Caco-2 (cell line): ENCODE results near the gene HDAC4. TPM values are rescaled to one million over a fixed set of nuclear protein-coding genes. Genes with fewer than 3 reads are reported as not detected.
A peak's percentile ranks its signal among the peaks of the same experiment; 100 is the strongest.

Source experiments
- BruUV-seq: library from RNA; stranded (reverse); fragments of 400-500 nt; replicated peaks from 2 replicates; lab custom pipeline; 2021; lab: Mats Ljungman, UMichigan
- CTCF ChIA-PET: fragments of 300-600 bp; sonication (Branson Sonifier 250); formaldehyde crosslinking; loops from one replicate; lab custom pipeline; 2022; ENCODE audit warnings: antibody characterized with exemption; lab: Charles Lee
- POLR2A ChIA-PET: fragments of 300-600 bp; sonication (Branson Sonifier 250); formaldehyde crosslinking; loops from one replicate; lab custom pipeline; 2022; ENCODE audit warnings: antibody characterized with exemption; lab: Charles Lee
- DNase-seq, 2 experiments: peaks; one replicate each; pipeline versions ENCODE4 v3.0.0 to v3.0.0-alpha.2; 2020 to 2022
- H3K27me3 ChIP-seq: replicated peaks from 2 replicates; pipeline ENCODE4 v1.6.0; 2011; ENCODE audit warnings: low read length; ENCODE audit not compliant: control insufficient read depth, insufficient read depth
- H3K36me3 ChIP-seq: 2 replicates; pipeline ENCODE4 v1.5.1; 2011; ENCODE audit warnings: low read length; ENCODE audit not compliant: control insufficient read depth, insufficient read depth
- H3K4me1 ChIP-seq: fragments of 250-450 bp; sonication (Bioruptor Pico); 2 replicates; pipeline ENCODE4 v1.5.1; 2020; ENCODE audit warnings: mild to moderate bottlenecking
- H3K4me3 ChIP-seq: 2 replicates; pipeline ENCODE4 v1.5.1; 2011; ENCODE audit warnings: low read depth, mild to moderate bottlenecking, control low read depth, low read length
- H3K9me3 ChIP-seq: fragments of 250-450 bp; sonication (Bioruptor Pico); 2 replicates; pipeline ENCODE4 v1.5.1; 2020; ENCODE audit warnings: mild to moderate bottlenecking, moderate library complexity
- H3K27ac Mint-ChIP-seq: one replicate; pipeline ENCODE4 v1.8.0; 2022; ENCODE audit warnings: mixed read lengths; ENCODE audit not compliant: unreplicated experiment
- H3K27me3 Mint-ChIP-seq: one replicate; pipeline ENCODE4 v1.8.0; 2022; ENCODE audit warnings: mixed read lengths; ENCODE audit not compliant: insufficient read depth, unreplicated experiment
- H3K36me3 Mint-ChIP-seq: one replicate; pipeline ENCODE4 v1.8.0; 2022; ENCODE audit warnings: mild to moderate bottlenecking, mixed read lengths; ENCODE audit not compliant: insufficient read depth, unreplicated experiment
- H3K4me1 Mint-ChIP-seq: one replicate; pipeline ENCODE4 v1.8.0; 2022; ENCODE audit warnings: low read depth, mixed read lengths; ENCODE audit not compliant: unreplicated experiment
- H3K4me3 Mint-ChIP-seq: one replicate; pipeline ENCODE4 v1.8.0; 2022; ENCODE audit warnings: mild to moderate bottlenecking, moderate library complexity, mixed read lengths; ENCODE audit not compliant: unreplicated experiment
- H3K9me3 Mint-ChIP-seq: one replicate; pipeline ENCODE4 v1.8.0; 2022; ENCODE audit warnings: mixed read lengths; ENCODE audit not compliant: unreplicated experiment
- CTCF ChIP-seq, 2 experiments: fragments of 200-600 bp in 1 of 2; IDR thresholded peaks; 1 replicate in 1 of 2; 2 replicates in 1 of 2; pipeline versions ENCODE4 v1.5.1 to v1.8.0; 2011 to 2022; ENCODE audit warnings: antibody characterized with exemption in 1 of 2, control low read depth in 1 of 2, inconsistent platforms in 1 of 2, low read depth in 1 of 2, low read length in 1 of 2, mild to moderate bottlenecking in 1 of 2, moderate library complexity in 1 of 2; ENCODE audit not compliant: insufficient read depth in 1 of 2, severe bottlenecking in 1 of 2, unreplicated experiment in 1 of 2
- intact Hi-C: fragments of 100-400 bp; cut with micrococcal nuclease; formaldehyde crosslinking; loops from one replicate; pipeline ENCODE4 v1.10.0; 2022; ENCODE audit not compliant: unreplicated experiment
- total RNA-seq: library from RNA; stranded (reverse); gene quantifications from 2 replicates; pipeline ENCODE4 v1.2.3, GENCODE V29; 2022

HDAC4 gene
- total RNA-seq, 1 experiment from 2014 or later, result 15.5 TPM

DNA sequence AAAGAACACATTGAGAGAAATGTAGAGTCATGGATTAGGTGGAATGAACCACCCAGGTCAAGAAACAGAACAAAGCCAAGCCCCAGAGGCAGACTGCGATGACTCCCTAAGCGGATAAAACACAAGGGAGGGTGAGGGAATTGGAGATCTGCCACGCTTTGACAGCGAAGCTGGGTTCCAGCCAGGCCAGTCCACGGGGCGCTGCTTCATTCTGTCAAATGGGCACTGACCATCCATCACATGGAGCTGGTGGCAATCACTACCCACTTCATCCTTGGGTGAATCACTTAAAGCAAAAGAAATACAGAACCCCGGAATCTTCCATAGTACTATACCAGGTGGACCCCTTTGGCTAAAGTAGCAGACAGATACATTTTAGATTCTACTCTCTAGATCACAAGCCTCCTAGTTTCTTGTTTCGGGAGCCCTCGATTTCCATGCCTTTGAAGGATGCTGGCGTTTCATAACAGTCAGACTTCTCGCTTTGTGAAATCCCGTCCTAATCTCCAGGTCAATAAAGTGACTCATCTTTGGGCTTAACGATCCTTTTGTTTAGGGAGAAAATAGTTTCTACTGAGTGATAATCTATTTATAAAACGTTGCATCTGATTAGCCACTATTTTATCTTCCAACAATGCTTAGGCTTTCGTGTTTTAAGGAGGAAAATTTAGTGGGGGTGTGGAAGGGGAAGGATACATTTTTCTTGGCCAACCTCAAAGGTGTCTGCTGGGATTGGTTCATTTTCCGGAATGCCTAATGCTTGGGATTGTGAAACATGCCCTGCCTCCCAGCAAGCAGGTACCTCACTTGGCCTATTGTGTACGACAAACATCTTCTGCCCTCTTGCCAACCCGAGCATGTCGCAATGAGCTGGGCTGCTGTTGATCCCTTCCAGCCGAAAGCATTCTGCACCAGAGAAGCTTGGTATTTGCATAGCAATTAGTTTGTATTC, 44.1 kb upstream of the HDAC4 start:
- no peak overlapping the region for H3K4me3 Mint-ChIP-seq
- no peak overlapping the region for H3K4me3 ChIP-seq
- H3K4me1 Mint-ChIP-seq, result no peaks in the 10 kb centered on the region
- no peak overlapping the region for H3K27ac Mint-ChIP-seq
- TF ChIP-seq CTCF (IDR thresholded peaks at IDR 0.05; ENCODE audit: insufficient read depth in 1 of 2, low read depth in 1 of 2, low read length in 1 of 2, severe bottlenecking in 1 of 2, unreplicated experiment in 1 of 2), result no peak
- H3K9me3 Mint-ChIP-seq, result peaks cover 14% of the 10 kb centered on the region
- BruUV-seq, result no TSS peak
- no peaks in the 10 kb centered on the region for H3K27me3 Mint-ChIP-seq
- no peaks in the 10 kb centered on the region for H3K36me3 Mint-ChIP-seq
- H3K4me1 ChIP-seq, result 0 out of 2 replicates have a peak, but pooled peaks cover 3% of the 10 kb centered on the region
- no peaks in the 10 kb centered on the region for H3K36me3 ChIP-seq
- H3K27me3 ChIP-seq, result no peaks in the 10 kb centered on the region
- POLR2A ChIA-PET, result no interaction called here
- DNase-seq, result peak in 1 of 2 experiments; percentile 49
- intact Hi-C loops, result no loop called here
- CTCF ChIA-PET, result no interaction called here
- H3K9me3 ChIP-seq, result no peaks in the 10 kb centered on the region

GRCh38 chr2:239443666-239444567, 43.1 kb upstream of the HDAC4 start:
- Mint-ChIP-seq H3K27me3 (no peaks in the 10 kb centered on the region), H3K27ac (no peak overlapping the region), H3K4me3 (no peak overlapping the region), H3K4me1 (no peaks in the 10 kb centered on the region), H3K9me3 (peaks cover 14% of the 10 kb centered on the region), H3K36me3 (no peaks in the 10 kb centered on the region)
- intact Hi-C loops, result no loop called here
- no peak for TF ChIP-seq CTCF (IDR thresholded peaks at IDR 0.05; ENCODE audit: insufficient read depth in 1 of 2, low read depth in 1 of 2, low read length in 1 of 2, severe bottlenecking in 1 of 2, unreplicated experiment in 1 of 2)
- no peaks in the 10 kb centered on the region for H3K36me3 ChIP-seq
- no peak overlapping the region for H3K4me3 ChIP-seq
- H3K9me3 ChIP-seq, result no peaks in the 10 kb centered on the region
- POLR2A ChIA-PET, result no interaction called here
- BruUV-seq, result no TSS peak
- H3K4me1 ChIP-seq, result 0 out of 2 replicates have a peak, but pooled peaks cover 3% of the 10 kb centered on the region
- no peaks in the 10 kb centered on the region for H3K27me3 ChIP-seq
- DNase-seq, result no peak
- CTCF ChIA-PET, result no interaction called here

DNA sequence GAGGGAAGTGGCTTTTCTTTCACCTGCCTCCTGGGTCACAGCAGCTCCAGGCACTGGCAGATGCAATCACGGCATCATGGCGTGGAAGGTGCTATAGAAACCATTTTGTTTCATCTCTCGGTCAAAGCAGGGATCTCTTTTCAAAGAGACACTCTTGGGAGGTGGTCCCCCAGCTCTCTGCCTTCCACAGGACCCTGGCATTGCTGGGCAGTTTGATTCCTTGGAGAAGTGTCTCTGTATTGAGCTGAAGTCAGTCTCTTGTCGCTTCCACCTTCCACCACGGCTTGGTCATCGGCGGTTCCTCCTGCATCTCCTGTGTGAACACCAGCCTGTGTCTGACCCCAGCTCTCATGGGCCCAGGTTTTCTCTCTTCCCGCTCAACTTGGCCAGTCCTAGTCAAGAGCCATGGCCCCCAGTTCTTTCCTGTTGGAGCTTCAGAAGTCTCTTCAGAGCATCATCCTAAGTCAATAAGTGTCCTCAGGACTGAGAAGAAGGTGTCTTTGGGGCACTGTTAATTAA, 42.3 kb upstream of the HDAC4 start:
- Mint-ChIP-seq H3K27me3 (no peaks in the 10 kb centered on the region), H3K4me3 (no peak overlapping the region), H3K27ac (no peak overlapping the region), H3K36me3 (no peaks in the 10 kb centered on the region), H3K4me1 (no peaks in the 10 kb centered on the region), H3K9me3 (peaks cover 14% of the 10 kb centered on the region)
- no peaks in the 10 kb centered on the region for H3K9me3 ChIP-seq
- no peak for DNase-seq
- no peak for TF ChIP-seq CTCF (IDR thresholded peaks at IDR 0.05; ENCODE audit: insufficient read depth in 1 of 2, low read depth in 1 of 2, low read length in 1 of 2, severe bottlenecking in 1 of 2, unreplicated experiment in 1 of 2)
- CTCF ChIA-PET, result no interaction called here
- no peaks in the 10 kb centered on the region for H3K27me3 ChIP-seq
- no peaks in the 10 kb centered on the region for H3K36me3 ChIP-seq
- H3K4me1 ChIP-seq, result 0 out of 2 replicates have a peak, but pooled peaks cover 3% of the 10 kb centered on the region
- no peak overlapping the region for H3K4me3 ChIP-seq
- POLR2A ChIA-PET, result no interaction called here
- intact Hi-C loops, result no loop called here
- BruUV-seq, result no TSS peak
